ENCODE results near the gene MYZAP. TPM values are rescaled to one million over a fixed set of nuclear protein-coding genes. Genes with fewer than 3 reads are reported as not detected.

The MYZAP gene
- total and polyA plus RNA-seq, 11 donors = 280 to 1,065 (median 610) TPM

DNA sequence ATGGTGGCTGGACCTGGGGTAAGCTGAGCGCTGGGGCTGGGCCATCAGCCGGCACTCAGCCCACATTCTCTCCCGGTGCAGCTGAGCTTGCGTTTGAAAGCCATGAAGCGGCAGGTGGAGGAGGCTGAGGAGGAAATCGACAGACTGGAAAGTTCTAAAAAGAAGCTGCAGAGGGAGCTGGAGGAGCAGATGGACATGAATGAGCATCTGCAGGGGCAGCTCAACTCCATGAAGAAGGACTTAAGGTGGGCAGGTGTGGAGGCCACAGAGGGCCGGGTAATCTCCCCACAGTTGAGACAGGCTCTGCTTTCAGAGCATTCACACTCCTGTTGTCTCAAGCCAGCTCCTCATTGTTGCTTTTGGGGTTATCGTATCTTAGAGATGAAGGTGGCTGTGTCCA lies 45.7 kb upstream of the MYZAP start:
- intact Hi-C loops (cut with DNase I) = no loop called here
- no peak for ATAC-seq
- peaks cover 0 to 34% (median 14%) of the 10 kb centered on the region in 9 donors for H3K36me3 ChIP-seq
- H3K27ac ChIP-seq = no peak overlapping the region
- TF ChIP-seq, protein P1, sequence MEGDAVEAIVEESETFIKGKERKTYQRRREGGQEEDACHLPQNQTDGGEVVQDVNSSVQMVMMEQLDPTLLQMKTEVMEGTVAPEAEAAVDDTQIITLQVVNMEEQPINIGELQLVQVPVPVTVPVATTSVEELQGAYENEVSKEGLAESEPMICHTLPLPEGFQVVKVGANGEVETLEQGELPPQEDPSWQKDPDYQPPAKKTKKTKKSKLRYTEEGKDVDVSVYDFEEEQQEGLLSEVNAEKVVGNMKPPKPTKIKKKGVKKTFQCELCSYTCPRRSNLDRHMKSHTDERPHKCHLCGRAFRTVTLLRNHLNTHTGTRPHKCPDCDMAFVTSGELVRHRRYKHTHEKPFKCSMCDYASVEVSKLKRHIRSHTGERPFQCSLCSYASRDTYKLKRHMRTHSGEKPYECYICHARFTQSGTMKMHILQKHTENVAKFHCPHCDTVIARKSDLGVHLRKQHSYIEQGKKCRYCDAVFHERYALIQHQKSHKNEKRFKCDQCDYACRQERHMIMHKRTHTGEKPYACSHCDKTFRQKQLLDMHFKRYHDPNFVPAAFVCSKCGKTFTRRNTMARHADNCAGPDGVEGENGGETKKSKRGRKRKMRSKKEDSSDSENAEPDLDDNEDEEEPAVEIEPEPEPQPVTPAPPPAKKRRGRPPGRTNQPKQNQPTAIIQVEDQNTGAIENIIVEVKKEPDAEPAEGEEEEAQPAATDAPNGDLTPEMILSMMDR (IDR thresholded peaks at IDR 0.05) = no peak
- TF ChIP-seq POLR2A (IDR thresholded peaks at IDR 0.05) = no peak
- no peaks in the 10 kb centered on the region for H3K9me3 ChIP-seq
- DNase-seq = no peak
- H3K4me3 ChIP-seq = no peak overlapping the region
- peaks cover 0 to 31% (median 18%) of the 10 kb centered on the region in 12 donors for H3K4me1 ChIP-seq
- no peaks in the 10 kb centered on the region for H3K27me3 ChIP-seq
- 87 to 92% (median 89%) methylated on average over 7 to 8 of the region's 8 CpGs for WGBS, 4 donors

DNA sequence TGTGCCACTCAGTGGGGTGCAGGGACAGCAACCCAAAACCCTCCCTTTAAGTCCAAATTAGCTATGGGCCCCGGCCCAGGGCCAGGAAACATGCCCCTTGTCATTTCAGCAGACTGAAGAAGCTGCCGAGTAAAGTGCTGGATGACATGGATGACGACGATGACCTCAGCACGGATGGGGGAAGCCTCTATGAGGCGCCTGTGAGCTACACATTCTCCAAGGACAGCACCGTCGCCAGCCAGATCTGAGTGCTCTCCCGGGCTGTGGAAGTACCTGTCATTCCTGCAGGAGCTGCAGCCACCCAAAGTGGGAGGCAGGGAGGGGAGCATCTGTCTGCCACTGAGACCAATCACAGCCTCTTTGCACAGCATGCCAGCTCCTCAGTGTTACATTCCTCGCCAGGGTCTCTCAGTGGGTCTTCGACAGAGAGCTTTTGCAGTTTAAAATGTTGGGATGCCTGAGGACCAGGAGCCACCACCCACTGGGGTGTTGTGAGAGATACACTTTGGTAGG lies 44.4 kb upstream of the MYZAP start:
- Histone ChIP-seq H3K27me3 (no peaks in the 10 kb centered on the region), H3K4me3 (no peak overlapping the region), H3K4me1 (peaks cover 3 to 39% (median 30%) of the 10 kb centered on the region in 12 donors), H3K36me3 (peaks cover 0 to 34% (median 14%) of the 10 kb centered on the region in 9 donors), H3K27ac (peak overlapping the region in 1 of 12 donors; percentile 12), H3K9me3 (no peaks in the 10 kb centered on the region)
- TF ChIP-seq, protein P1 (IDR thresholded peaks at IDR 0.05) = no peak
- TF ChIP-seq POLR2A (IDR thresholded peaks at IDR 0.05) = no peak
- WGBS, 4 donors = 57 to 69% (median 62%) methylated on average over 7 to 11 of the region's 11 CpGs
- DNase-seq (peak in 1 of 5 donors; percentile 51), ATAC-seq (peak in 3 of 4 donors; percentile 25 to 50 (median 48))
- intact Hi-C loops (cut with DNase I) = no loop called here

DNA sequence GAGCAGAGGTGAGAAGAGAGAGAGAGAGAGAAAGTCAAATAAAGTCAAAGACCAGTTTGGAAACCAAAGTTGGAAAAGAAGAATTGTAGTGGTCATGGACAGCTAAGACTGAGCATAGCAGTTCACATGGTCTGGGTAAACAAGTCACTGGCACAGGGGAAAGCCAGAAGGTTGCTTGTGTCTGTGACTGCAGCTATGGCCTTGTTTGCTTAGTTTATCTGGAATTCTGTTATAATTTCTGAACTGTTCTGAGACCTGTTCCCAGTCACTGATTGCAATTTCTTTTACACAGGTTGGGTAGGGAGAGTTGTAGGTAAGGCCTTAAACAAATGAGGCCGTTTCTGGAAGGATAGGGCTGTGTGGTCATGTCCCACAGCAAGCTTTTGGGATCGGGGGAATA lies 43.4 kb upstream of the MYZAP start:
- no peak for TF ChIP-seq POLR2A (IDR thresholded peaks at IDR 0.05)
- TF ChIP-seq, protein P1 (IDR thresholded peaks at IDR 0.05) = no peak
- H3K4me3 ChIP-seq = no peak overlapping the region
- 83 to 94% (median 88%) methylated on average over 2 of the region's 2 CpGs for WGBS, 4 donors
- H3K4me1 ChIP-seq = peaks cover 3 to 48% (median 40%) of the 10 kb centered on the region in 12 donors
- intact Hi-C loops (cut with DNase I) = no loop called here
- peak overlapping the region in 3 of 12 donors; percentile 86 to 90 (median 89) for H3K27ac ChIP-seq
- no peak for DNase-seq
- ATAC-seq = no peak
- peaks cover 0 to 34% (median 14%) of the 10 kb centered on the region in 9 donors for H3K36me3 ChIP-seq
- H3K27me3 ChIP-seq = no peaks in the 10 kb centered on the region
- no peaks in the 10 kb centered on the region for H3K9me3 ChIP-seq

DNA sequence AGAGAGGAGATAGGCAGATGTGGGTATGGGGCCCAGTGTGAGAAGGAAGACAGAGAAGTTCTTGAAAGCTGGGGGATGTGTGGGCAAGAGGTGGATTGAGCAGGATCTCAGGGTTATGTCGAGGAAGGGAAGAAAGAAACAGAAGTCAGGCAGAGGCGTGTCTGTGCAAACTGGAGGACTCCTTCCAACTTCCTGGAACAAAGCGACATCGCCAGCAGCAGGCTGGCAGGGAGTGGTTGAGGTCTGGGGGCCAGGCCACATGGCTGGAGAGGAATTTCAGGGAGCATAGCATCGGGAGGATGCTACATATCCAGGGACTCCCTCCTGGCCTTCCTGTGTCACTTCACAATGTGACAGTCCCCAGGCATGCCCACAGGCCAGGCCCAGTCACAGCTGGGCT lies 42.9 kb upstream of the MYZAP start:
- 68 to 77% (median 74%) methylated on average over 5 of the region's 5 CpGs for WGBS, 4 donors
- intact Hi-C loops (cut with DNase I) = no loop called here
- peaks cover 0 to 30% (median 14%) of the 10 kb centered on the region in 9 donors for H3K36me3 ChIP-seq
- H3K4me1 ChIP-seq = peaks cover 3 to 53% (median 45%) of the 10 kb centered on the region in 12 donors
- no peaks in the 10 kb centered on the region for H3K27me3 ChIP-seq
- no peak for DNase-seq
- no peak overlapping the region for H3K4me3 ChIP-seq
- TF ChIP-seq, protein P1 (IDR thresholded peaks at IDR 0.05) = no peak
- no peak for TF ChIP-seq POLR2A (IDR thresholded peaks at IDR 0.05)
- H3K9me3 ChIP-seq = no peaks in the 10 kb centered on the region
- ATAC-seq = no peak
- H3K27ac ChIP-seq = peak overlapping the region in 10 of 12 donors; percentile 82 to 94 (median 89)

All from heart left ventricle (tissue), 16 donors.